ENCODE measurements around the gene EXOSC2.

EXOSC2 gene

DNA sequence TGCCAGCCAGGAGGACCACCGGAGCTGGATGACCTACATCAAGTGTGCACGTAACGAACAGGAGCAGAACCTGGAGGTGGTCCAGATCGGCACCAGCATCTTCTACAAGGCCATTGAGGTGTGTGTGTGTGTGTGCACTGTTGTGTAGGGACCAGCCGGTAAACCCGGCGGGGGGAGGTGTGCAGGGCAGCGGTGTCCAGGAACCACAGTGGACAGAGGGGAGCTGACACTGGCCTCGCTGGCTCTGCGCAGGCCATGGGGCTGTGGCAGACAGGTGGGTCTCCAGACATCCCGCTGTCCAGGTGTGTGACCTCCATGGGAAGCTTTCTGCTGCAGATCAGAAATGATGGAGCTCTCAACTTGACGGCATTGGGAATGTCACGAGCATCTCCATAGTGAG is 25.4 kb upstream of the EXOSC2 start:
- Histone ChIP-seq H3K4me1 (ENCODE audit: control extremely low read depth in 1 of 4, control insufficient read depth in 4 of 4, insufficient read depth in 4 of 4, low read length in 3 of 4) (peaks cover 0 to 32% (median 13%) of the 10 kb centered on the region in 4 experiments), H3K36me3 (ENCODE audit: control insufficient read depth in 4 of 4, insufficient read depth in 4 of 4, low read length in 3 of 4) (no peaks in the 10 kb centered on the region), H3K27me3 (replicated peaks in 2 of 5; ENCODE audit: control insufficient read depth in 4 of 5, insufficient read depth in 5 of 5, low read length in 4 of 5) (peaks cover 0 to 76% (median 39%) of the 10 kb centered on the region in 5 experiments), H3K4me3 (ENCODE audit: control insufficient read depth in 1 of 7, extremely low read depth in 1 of 7, insufficient read depth in 4 of 7, low read depth in 2 of 7, low read length in 6 of 7) (no peak overlapping the region), H3K27ac (ENCODE audit: insufficient read depth in 1 of 2, low read depth in 1 of 2, low read length in 2 of 2, poor library complexity in 1 of 2, severe bottlenecking in 2 of 2) (no peak overlapping the region), H3K9me3 (ENCODE audit: control extremely low read depth in 1 of 5, control insufficient read depth in 4 of 5, insufficient read depth in 2 of 5, low read depth in 1 of 5, low read length in 4 of 5) (no peaks in the 10 kb centered on the region)
- ChIA-PET POLR2A (no interaction called here), CTCF (interaction anchor here (1.9 kb wide), 1 partner anchor 18 kb away, joined by 4 read pairs; no protein-coding TSS in a partner anchor)
- no peak for DNase-seq
- WGBS (ENCODE audit: insufficient coverage), result 97% methylated on average over 7 of the region's 13 CpGs

DNA sequence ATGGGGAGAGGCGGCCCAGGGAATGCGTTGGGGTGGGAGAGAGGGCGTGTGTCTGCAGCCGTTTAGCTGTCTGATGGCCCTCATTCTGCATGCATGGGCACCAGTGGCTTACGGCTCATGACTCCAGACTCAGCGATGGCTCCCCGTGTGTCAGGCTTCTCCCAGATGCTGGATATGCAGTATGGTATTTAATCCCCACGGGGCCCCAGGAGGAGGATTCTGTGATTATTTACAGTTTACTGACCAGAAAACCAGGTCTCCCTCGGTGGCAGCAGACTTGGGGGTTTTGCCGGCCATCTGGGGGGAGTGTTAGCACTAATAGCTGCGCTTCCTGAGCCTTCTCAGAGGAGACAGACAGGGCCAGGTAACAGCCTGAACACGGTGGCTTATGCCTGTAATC is 24.9 kb upstream of the EXOSC2 start:
- Histone ChIP-seq H3K27ac (ENCODE audit: insufficient read depth in 1 of 2, low read depth in 1 of 2, low read length in 2 of 2, poor library complexity in 1 of 2, severe bottlenecking in 2 of 2) (no peak overlapping the region), H3K9me3 (ENCODE audit: control extremely low read depth in 1 of 5, control insufficient read depth in 4 of 5, insufficient read depth in 2 of 5, low read depth in 1 of 5, low read length in 4 of 5) (no peaks in the 10 kb centered on the region), H3K27me3 (replicated peaks in 2 of 5; ENCODE audit: control insufficient read depth in 4 of 5, insufficient read depth in 5 of 5, low read length in 4 of 5) (peaks cover 0 to 71% (median 35%) of the 10 kb centered on the region in 5 experiments), H3K36me3 (ENCODE audit: control insufficient read depth in 4 of 4, insufficient read depth in 4 of 4, low read length in 3 of 4) (no peaks in the 10 kb centered on the region), H3K4me3 (ENCODE audit: control insufficient read depth in 1 of 7, extremely low read depth in 1 of 7, insufficient read depth in 4 of 7, low read depth in 2 of 7, low read length in 6 of 7) (no peak overlapping the region), H3K4me1 (ENCODE audit: control extremely low read depth in 1 of 4, control insufficient read depth in 4 of 4, insufficient read depth in 4 of 4, low read length in 3 of 4) (peaks cover 0 to 28% (median 11%) of the 10 kb centered on the region in 4 experiments)
- ChIA-PET CTCF (interaction anchor here (1.9 kb wide), 1 partner anchor 17 kb away, joined by 4 read pairs; no protein-coding TSS in a partner anchor), POLR2A (no interaction called here)
- 67% methylated on average over 10 of the region's 12 CpGs for WGBS (ENCODE audit: insufficient coverage)
- no peak for DNase-seq

GRCh38 chr9:130669965-130670364 is 23.6 kb upstream of the EXOSC2 start:
- ChIA-PET CTCF (interaction anchor here (0.7 to 1.4 kb wide), 2 partner anchors 13 to 21 kb away, joined by 3 to 6 read pairs; no protein-coding TSS in a partner anchor), POLR2A (no interaction called here)
- Histone ChIP-seq H3K4me1 (ENCODE audit: control extremely low read depth in 1 of 4, control insufficient read depth in 4 of 4, insufficient read depth in 4 of 4, low read length in 3 of 4) (peaks cover 0 to 15% (median 7%) of the 10 kb centered on the region in 4 experiments), H3K36me3 (ENCODE audit: control insufficient read depth in 4 of 4, insufficient read depth in 4 of 4, low read length in 3 of 4) (no peaks in the 10 kb centered on the region), H3K27ac (ENCODE audit: insufficient read depth in 1 of 2, low read depth in 1 of 2, low read length in 2 of 2, poor library complexity in 1 of 2, severe bottlenecking in 2 of 2) (no peak overlapping the region), H3K4me3 (ENCODE audit: control insufficient read depth in 1 of 7, extremely low read depth in 1 of 7, insufficient read depth in 4 of 7, low read depth in 2 of 7, low read length in 6 of 7) (no peak overlapping the region), H3K9me3 (ENCODE audit: control extremely low read depth in 1 of 5, control insufficient read depth in 4 of 5, insufficient read depth in 2 of 5, low read depth in 1 of 5, low read length in 4 of 5) (no peaks in the 10 kb centered on the region), H3K27me3 (replicated peaks in 2 of 5; ENCODE audit: control insufficient read depth in 4 of 5, insufficient read depth in 5 of 5, low read length in 4 of 5) (peaks cover 0 to 58% (median 33%) of the 10 kb centered on the region in 5 experiments)
- DNase-seq, result no peak
- 100% methylated on average over 2 of the region's 4 CpGs for WGBS (ENCODE audit: insufficient coverage)

- H3K9me3 ChIP-seq (ENCODE audit: control extremely low read depth in 1 of 5, control insufficient read depth in 4 of 5, insufficient read depth in 2 of 5, low read depth in 1 of 5, low read length in 4 of 5), result no peaks in the 10 kb centered on the region
- H3K27me3 ChIP-seq (replicated peaks in 2 of 5; ENCODE audit: control insufficient read depth in 4 of 5, insufficient read depth in 5 of 5, low read length in 4 of 5), result peaks cover 0 to 56% (median 29%) of the 10 kb centered on the region in 5 experiments
- ChIA-PET CTCF (interaction anchor here (0.8 to 1.4 kb wide), 2 partner anchors 12 to 70 kb away, joined by 3 to 6 read pairs; no protein-coding TSS in a partner anchor), POLR2A (no interaction called here)
- 84% methylated on average over 6 of the region's 6 CpGs for WGBS (ENCODE audit: insufficient coverage)
- peak in 1 of 3 donors; percentile 13 for DNase-seq
- no peak overlapping the region for H3K27ac ChIP-seq (ENCODE audit: insufficient read depth in 1 of 2, low read depth in 1 of 2, low read length in 2 of 2, poor library complexity in 1 of 2, severe bottlenecking in 2 of 2)
- H3K4me3 ChIP-seq (ENCODE audit: control insufficient read depth in 1 of 7, extremely low read depth in 1 of 7, insufficient read depth in 4 of 7, low read depth in 2 of 7, low read length in 6 of 7), result no peak overlapping the region
- no peaks in the 10 kb centered on the region for H3K36me3 ChIP-seq (ENCODE audit: control insufficient read depth in 4 of 4, insufficient read depth in 4 of 4, low read length in 3 of 4)
- H3K4me1 ChIP-seq (ENCODE audit: control extremely low read depth in 1 of 4, control insufficient read depth in 4 of 4, insufficient read depth in 4 of 4, low read length in 3 of 4), result peaks cover 0 to 14% (median 5%) of the 10 kb centered on the region in 4 experiments
Observed at GRCh38 chr9:130670644-130671043, 22.9 kb upstream of the EXOSC2 start.

DNA sequence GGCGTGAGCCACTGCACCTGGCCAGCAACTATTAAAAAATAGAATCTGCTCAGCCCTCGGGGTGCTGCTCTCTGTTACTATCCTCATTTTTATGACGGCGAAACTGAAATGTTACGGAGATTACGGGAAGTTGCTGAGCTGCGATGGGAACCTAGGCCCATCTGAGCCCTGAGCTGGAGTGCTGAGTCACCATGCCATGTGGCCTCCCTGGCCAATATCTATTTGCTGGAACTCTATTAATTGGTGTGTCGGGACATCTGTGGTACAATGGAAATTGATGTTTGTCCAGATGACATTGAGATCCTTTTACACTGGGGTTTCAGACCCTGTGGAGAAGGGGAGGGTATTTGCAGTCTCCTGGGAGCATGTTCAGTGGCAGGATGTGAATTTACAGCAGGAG is 21.1 kb upstream of the EXOSC2 start:
- Histone ChIP-seq H3K27ac (ENCODE audit: insufficient read depth in 1 of 2, low read depth in 1 of 2, low read length in 2 of 2, poor library complexity in 1 of 2, severe bottlenecking in 2 of 2) (no peak overlapping the region), H3K9me3 (ENCODE audit: control extremely low read depth in 1 of 5, control insufficient read depth in 4 of 5, insufficient read depth in 2 of 5, low read depth in 1 of 5, low read length in 4 of 5) (no peaks in the 10 kb centered on the region), H3K36me3 (ENCODE audit: control insufficient read depth in 4 of 4, insufficient read depth in 4 of 4, low read length in 3 of 4) (no peaks in the 10 kb centered on the region), H3K4me1 (ENCODE audit: control extremely low read depth in 1 of 4, control insufficient read depth in 4 of 4, insufficient read depth in 4 of 4, low read length in 3 of 4) (no peaks in the 10 kb centered on the region), H3K4me3 (ENCODE audit: control insufficient read depth in 1 of 7, extremely low read depth in 1 of 7, insufficient read depth in 4 of 7, low read depth in 2 of 7, low read length in 6 of 7) (no peak overlapping the region), H3K27me3 (replicated peaks in 2 of 5; ENCODE audit: control insufficient read depth in 4 of 5, insufficient read depth in 5 of 5, low read length in 4 of 5) (peaks cover 0 to 42% (median 13%) of the 10 kb centered on the region in 5 experiments)
- ChIA-PET CTCF (interaction anchor here (1.3 kb wide), 1 partner anchor 10 kb away, joined by 5 read pairs; no protein-coding TSS in a partner anchor), POLR2A (no interaction called here)
- 96% methylated on average over 8 of the region's 8 CpGs for WGBS (ENCODE audit: insufficient coverage)
- no peak for DNase-seq

GRCh38 chr9:130672933-130673615 is 20.5 kb upstream of the EXOSC2 start:
- H3K9me3 ChIP-seq (ENCODE audit: control extremely low read depth in 1 of 5, control insufficient read depth in 4 of 5, insufficient read depth in 2 of 5, low read depth in 1 of 5, low read length in 4 of 5), result no peaks in the 10 kb centered on the region
- 93% methylated on average over 9 of the region's 12 CpGs for WGBS (ENCODE audit: insufficient coverage)
- H3K36me3 ChIP-seq (ENCODE audit: control insufficient read depth in 4 of 4, insufficient read depth in 4 of 4, low read length in 3 of 4), result no peaks in the 10 kb centered on the region
- CTCF ChIA-PET, result interaction anchor here (0.7 to 1.3 kb wide), 3 partner anchors 9 to 213 kb away, joined by 3 to 5 read pairs (median 3); no protein-coding TSS in a partner anchor
- H3K27ac ChIP-seq (ENCODE audit: insufficient read depth in 1 of 2, low read depth in 1 of 2, low read length in 2 of 2, poor library complexity in 1 of 2, severe bottlenecking in 2 of 2), result no peak overlapping the region
- no peak for DNase-seq
- POLR2A ChIA-PET, result no interaction called here
- H3K4me3 ChIP-seq (ENCODE audit: control insufficient read depth in 1 of 7, extremely low read depth in 1 of 7, insufficient read depth in 4 of 7, low read depth in 2 of 7, low read length in 6 of 7), result no peak overlapping the region
- H3K27me3 ChIP-seq (replicated peaks in 2 of 5; ENCODE audit: control insufficient read depth in 4 of 5, insufficient read depth in 5 of 5, low read length in 4 of 5), result peaks cover 0 to 42% (median 9%) of the 10 kb centered on the region in 5 experiments
- no peaks in the 10 kb centered on the region for H3K4me1 ChIP-seq (ENCODE audit: control extremely low read depth in 1 of 4, control insufficient read depth in 4 of 4, insufficient read depth in 4 of 4, low read length in 3 of 4)

DNA sequence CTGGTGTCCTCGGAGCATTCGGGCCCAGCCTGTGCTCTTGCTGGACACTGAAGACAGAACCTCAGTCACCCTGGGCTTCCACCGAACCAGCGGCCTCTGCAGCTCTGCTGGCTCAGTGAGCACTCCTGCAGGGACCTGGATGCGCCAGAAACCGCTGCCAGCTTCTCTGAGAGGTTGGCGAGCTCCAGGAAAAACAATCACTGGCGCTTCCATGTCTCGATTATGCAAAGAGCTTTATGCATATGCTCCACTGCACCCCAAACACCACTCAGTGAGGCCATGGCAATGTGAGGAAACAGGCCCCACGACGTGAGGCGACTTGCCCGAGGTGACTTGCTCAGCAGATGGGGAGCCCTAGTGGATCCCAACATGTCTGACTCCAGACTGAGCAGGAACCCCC is 18.2 kb upstream of the EXOSC2 start:
- H3K9me3 ChIP-seq (ENCODE audit: control extremely low read depth in 1 of 5, control insufficient read depth in 4 of 5, insufficient read depth in 2 of 5, low read depth in 1 of 5, low read length in 4 of 5), result no peaks in the 10 kb centered on the region
- POLR2A ChIA-PET, result no interaction called here
- WGBS (ENCODE audit: insufficient coverage), result 94% methylated on average over 13 of the region's 13 CpGs
- H3K4me3 ChIP-seq (ENCODE audit: control insufficient read depth in 1 of 7, extremely low read depth in 1 of 7, insufficient read depth in 4 of 7, low read depth in 2 of 7, low read length in 6 of 7), result no peak overlapping the region
- DNase-seq, result no peak
- H3K4me1 ChIP-seq (ENCODE audit: control extremely low read depth in 1 of 4, control insufficient read depth in 4 of 4, insufficient read depth in 4 of 4, low read length in 3 of 4), result no peaks in the 10 kb centered on the region
- peaks cover 0 to 50% (median 9%) of the 10 kb centered on the region in 5 experiments for H3K27me3 ChIP-seq (replicated peaks in 2 of 5; ENCODE audit: control insufficient read depth in 4 of 5, insufficient read depth in 5 of 5, low read length in 4 of 5)
- no peak overlapping the region for H3K27ac ChIP-seq (ENCODE audit: insufficient read depth in 1 of 2, low read depth in 1 of 2, low read length in 2 of 2, poor library complexity in 1 of 2, severe bottlenecking in 2 of 2)
- CTCF ChIA-PET, result no interaction called here
- no peaks in the 10 kb centered on the region for H3K36me3 ChIP-seq (ENCODE audit: control insufficient read depth in 4 of 4, insufficient read depth in 4 of 4, low read length in 3 of 4)

Data from common myeloid progenitor, CD34-positive (primary cell).